Superior temporal gyrus (tissue), 1 donor: Measurements from ENCODE around the gene FNBP1L.
A peak's percentile ranks its signal among the peaks of the same experiment; 100 is the strongest.
"Not testable (repeated sequence)": the region's sequence is repeated elsewhere in the genome, so short reads cannot be mapped to it uniquely, and the experiment has no call there.

Experiments used
- DNase-seq: peaks from one replicate; pipeline ENCODE4 v3.0.0-alpha.2; 2016; ENCODE audit errors: extremely low spot score

Gene FNBP1L

GRCh38 chr1:93532780-93533378 lies 85.0 kb downstream of the FNBP1L start:
- DNase-seq = no peak

GRCh38 chr1:93533677-93534076 lies 85.8 kb downstream of the FNBP1L start:
- no peak for DNase-seq

- no peak for DNase-seq
These were observed 89.5 kb downstream of the FNBP1L start for GRCh38 chr1:93537396-93537795.

GRCh38 chr1:93537924-93538323 lies 90.0 kb downstream of the FNBP1L start:
- DNase-seq = no peak

GRCh38 chr1:93541045-93541444 lies 93.1 kb downstream of the FNBP1L start:
- no peak for DNase-seq

GRCh38 chr1:93542398-93542797 lies 94.5 kb downstream of the FNBP1L start:
- DNase-seq = no peak

- no peak for DNase-seq
These were observed 98.4 kb downstream of the FNBP1L start for GRCh38 chr1:93546162-93546863.

- DNase-seq = no peak
These were observed 101.2 kb downstream of the FNBP1L start for GRCh38 chr1:93549131-93549530.

GRCh38 chr1:93549811-93550210 lies 101.9 kb downstream of the FNBP1L start:
- DNase-seq = no peak

GRCh38 chr1:93552741-93553455 lies 105.0 kb downstream of the FNBP1L start:
- peak; percentile 94 for DNase-seq

GRCh38 chr1:93553886-93554490 lies 106.1 kb downstream of the FNBP1L start:
- not testable (repeated sequence) for DNase-seq

- no peak for DNase-seq
These were observed 107.3 kb downstream of the FNBP1L start for GRCh38 chr1:93554883-93555872.

GRCh38 chr1:93556291-93556690 lies 108.4 kb downstream of the FNBP1L start:
- DNase-seq = no peak

GRCh38 chr1:93559045-93559444 lies 111.1 kb downstream of the FNBP1L start:
- no peak for DNase-seq

- DNase-seq = no peak
These were observed 111.8 kb downstream of the FNBP1L start for GRCh38 chr1:93559695-93560094.

- DNase-seq = no peak
These were observed 117.7 kb downstream of the FNBP1L start for GRCh38 chr1:93565496-93566206.

GRCh38 chr1:93566227-93566626 lies 118.3 kb downstream of the FNBP1L start:
- no peak for DNase-seq

- no peak for DNase-seq
These were observed 119.5 kb downstream of the FNBP1L start for GRCh38 chr1:93567255-93567918.

GRCh38 chr1:93569489-93569888 lies 121.6 kb downstream of the FNBP1L start:
- DNase-seq = no peak
